SK-N-SH (cell line): ENCODE data around the gene CPT1B.

Source experiments
- CHD2 ChIP-seq: fragments of 150-350 bp; IDR thresholded peaks from 2 replicates; pipeline ENCODE4 v1.6.1; 2018; ENCODE audit warnings: low read length; ENCODE audit not compliant: partially characterized antibody
- CTCF ChIP-seq: fragments of 200-600 bp; sonication (generic); IDR thresholded peaks from 2 replicates; pipeline ENCODE4 v1.6.1; 2017; ENCODE audit warnings: antibody characterized with exemption, mild to moderate bottlenecking, moderate library complexity
- MAX ChIP-seq: IDR thresholded peaks from 2 replicates; pipeline ENCODE4 v1.4.0; 2012; ENCODE audit warnings: low read depth
- RFX5 ChIP-seq: IDR thresholded peaks from 2 replicates; pipeline ENCODE4 v1.6.1; 2012; ENCODE audit warnings: mild to moderate bottlenecking, improper control_type of control experiment, low read length
- TEAD4 ChIP-seq: IDR thresholded peaks from 2 replicates; pipeline ENCODE4 v1.4.0; 2012; ENCODE audit warnings: mild to moderate bottlenecking, borderline replicate concordance; ENCODE audit not compliant: insufficient read depth

- TF ChIP-seq TEAD4 (no peak), MAX (no peak), CHD2 (no peak), CTCF (no peak), RFX5 (no peak)
Observed at GRCh38 chr22:50524676-50525103, 53.5 kb downstream of the CPT1B start.
